SJSA1 (cell line): ENCODE data around the gene LST1. TPM values are rescaled to one million over a fixed set of nuclear protein-coding genes. Genes with fewer than 3 reads are reported as not detected.

ENCODE experiments used
- DNase-seq, 2 experiments: peaks; one replicate each; pipeline ENCODE4 v3.0.0-alpha.2; 2015 to 2020; ENCODE audit warnings: low spot score in 2 of 2, low read depth in 1 of 2
- H3K27ac ChIP-seq: fragments of 250-450 bp; sonication (Bioruptor Pico); 2 replicates; pipeline ENCODE4 v1.5.1; 2020; ENCODE audit warnings: mild to moderate bottlenecking, moderate library complexity
- H3K27me3 ChIP-seq: fragments of 250-450 bp; sonication (Bioruptor Pico); replicated peaks from 2 replicates; pipeline ENCODE4 v1.5.1; 2020; ENCODE audit warnings: mild to moderate bottlenecking, moderate library complexity
- H3K36me3 ChIP-seq: fragments of 250-450 bp; sonication (Bioruptor Pico); 2 replicates; pipeline ENCODE4 v1.5.1; 2020; ENCODE audit warnings: mild to moderate bottlenecking
- H3K4me1 ChIP-seq: fragments of 250-450 bp; sonication (Bioruptor Pico); replicated peaks from 2 replicates; pipeline ENCODE4 v1.6.1; 2021; ENCODE audit warnings: mild to moderate bottlenecking
- H3K4me3 ChIP-seq: fragments of 250-450 bp; sonication (Bioruptor Pico); 2 replicates; pipeline ENCODE4 v1.5.1; 2020; ENCODE audit warnings: mild to moderate bottlenecking
- H3K9me3 ChIP-seq: fragments of 250-450 bp; sonication (Bioruptor Pico); replicated peaks from 2 replicates; pipeline ENCODE4 v1.5.1; 2020; ENCODE audit warnings: mild to moderate bottlenecking
- total RNA-seq: library from RNA; depleted of rRNA; stranded (reverse); fragments of >200 nt; shearing (Covaris generic); gene quantifications from 2 replicates; pipeline ENCODE4 v1.2.3, GENCODE V29; 2014

Gene LST1
- total RNA-seq, 1 experiment from 2014 or later, result not detected

DNA sequence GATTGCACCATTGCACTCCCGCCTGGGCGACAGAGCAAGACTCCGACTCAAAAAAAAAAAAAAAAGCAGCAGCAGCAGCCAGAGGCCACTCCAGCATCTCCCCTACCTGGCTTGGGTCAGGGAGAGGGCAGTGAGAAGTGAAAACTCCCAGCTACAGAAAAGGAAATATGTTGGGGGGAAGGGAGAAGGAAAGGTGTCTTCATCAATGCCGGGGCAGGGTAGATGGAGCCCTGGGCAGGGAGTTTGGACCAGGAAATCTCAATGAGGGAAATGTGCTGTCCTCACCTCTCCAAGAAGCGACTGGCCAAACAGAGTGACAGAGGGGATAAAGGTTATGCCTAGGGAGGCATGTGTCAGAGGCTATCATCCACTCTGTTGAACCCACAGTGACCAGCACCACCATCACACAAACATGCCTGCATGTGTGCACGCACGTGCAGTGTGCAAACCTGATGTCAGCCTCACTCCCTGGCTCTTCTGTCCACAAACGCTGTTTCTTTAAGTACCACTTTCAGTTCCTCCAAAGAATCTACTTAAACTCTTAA lies 28.1 kb downstream of the LST1 start:
- Histone ChIP-seq H3K36me3 (no peaks in the 10 kb centered on the region), H3K4me3 (no peak overlapping the region), H3K4me1 (no peaks in the 10 kb centered on the region), H3K27me3 (no peaks in the 10 kb centered on the region), H3K9me3 (no peaks in the 10 kb centered on the region), H3K27ac (no peak overlapping the region)
- DNase-seq, result no peak

DNA sequence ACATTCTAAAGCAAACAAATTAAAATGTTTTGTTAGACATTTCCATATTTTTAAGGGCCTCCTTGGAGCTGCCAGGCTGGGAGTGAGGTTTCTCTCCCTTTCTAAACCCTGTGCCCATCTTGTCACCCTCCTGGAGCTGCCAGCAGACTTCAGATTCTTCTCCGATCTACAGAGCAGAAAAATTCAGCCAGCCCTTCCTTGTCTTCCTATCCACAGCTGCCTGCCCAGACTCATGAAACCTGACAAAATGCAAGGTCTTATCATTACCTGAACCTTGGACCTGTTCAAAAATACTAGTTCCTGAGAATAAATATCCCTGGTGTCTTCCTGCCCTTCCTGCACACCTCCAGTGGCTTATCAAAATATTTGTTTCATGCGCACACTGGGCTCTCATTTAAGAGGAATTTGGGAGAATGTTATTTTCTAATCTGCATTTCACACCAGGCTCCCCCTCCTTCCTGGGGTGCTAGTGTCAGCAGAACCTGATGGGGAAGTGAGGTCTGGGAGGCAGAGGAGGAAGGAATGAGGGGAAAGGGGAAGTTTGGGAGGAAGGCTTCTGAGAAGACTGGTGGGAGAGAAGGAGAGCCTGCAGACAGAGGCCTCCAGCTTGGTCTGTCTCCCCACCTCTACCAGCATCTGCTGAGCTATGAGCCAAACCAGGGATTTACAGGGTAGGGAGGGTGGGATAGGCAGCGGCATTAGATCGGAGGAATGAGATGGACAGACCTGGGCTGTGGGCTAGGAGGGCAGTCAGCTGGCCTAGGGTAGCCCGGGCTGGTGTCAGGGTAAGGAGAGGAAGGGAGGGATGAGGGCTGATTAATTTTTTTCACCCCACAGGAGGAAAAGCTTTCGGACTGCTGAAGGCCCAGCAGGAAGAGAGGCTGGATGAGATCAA lies 28.9 kb downstream of the LST1 start, which contains the start of gene AIF1:
AIF1 (plus strand) TSS at position 551 of the 895 bp plus-strand sequence; CDS start at position 647, 96 bp downstream.
- Histone ChIP-seq H3K27me3 (no peaks in the 10 kb centered on the region), H3K4me3 (no peak within 1 kb of the TSS), H3K9me3 (no peaks in the 10 kb centered on the region), H3K4me1 (no peaks in the 10 kb centered on the region; the same call in 1 of the 2 replicates), H3K36me3 (no peaks in the 10 kb centered on the region), H3K27ac (no peak within 1 kb of the TSS)
- DNase-seq, result no peak

DNA sequence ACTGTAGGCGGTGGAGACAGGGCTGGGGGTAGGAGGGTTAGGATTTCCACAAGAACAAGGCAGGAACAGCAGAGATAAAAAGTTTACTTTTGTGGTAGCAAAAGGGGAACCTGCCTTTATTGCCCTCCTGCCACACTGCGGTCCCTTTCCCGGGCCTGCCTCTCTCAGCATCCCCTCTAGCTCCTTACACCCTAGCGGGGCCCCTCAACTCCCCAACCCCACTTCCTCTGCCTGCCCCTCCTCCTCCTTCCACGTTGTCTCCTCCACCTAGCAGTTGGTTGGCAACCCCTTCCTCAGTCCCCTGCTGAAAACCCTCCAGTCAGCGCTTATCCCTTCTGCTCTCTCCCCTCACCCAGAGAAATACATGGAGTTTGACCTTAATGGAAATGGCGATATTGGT lies 29.7 kb downstream of the LST1 start:
- H3K36me3 ChIP-seq, result peaks cover 1% of the 10 kb centered on the region
- no peak for DNase-seq
- H3K4me3 ChIP-seq, result no peak overlapping the region
- H3K9me3 ChIP-seq, result no peaks in the 10 kb centered on the region
- no peaks in the 10 kb centered on the region; the same call in 1 of the 2 replicates for H3K4me1 ChIP-seq
- no peak overlapping the region for H3K27ac ChIP-seq
- no peaks in the 10 kb centered on the region for H3K27me3 ChIP-seq

DNA sequence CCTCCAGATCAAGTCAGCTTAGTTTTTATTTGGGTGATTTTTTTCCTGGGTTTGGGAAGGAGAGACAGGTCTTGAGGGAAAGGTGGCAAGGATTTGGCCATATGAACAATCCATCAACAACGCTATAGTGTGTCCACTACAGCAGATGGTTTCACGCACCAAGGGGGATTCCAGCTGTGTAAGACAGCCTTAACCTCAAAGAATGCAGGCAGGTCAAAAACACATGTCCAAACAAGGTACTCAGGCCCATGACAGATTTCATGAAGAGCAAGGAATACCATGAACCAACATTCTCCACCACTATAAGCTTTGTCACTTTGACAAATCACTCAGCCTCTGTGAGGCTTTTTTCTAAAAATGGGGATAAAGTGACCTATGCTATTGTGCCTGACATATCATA lies 30.9 kb downstream of the LST1 start:
- Histone ChIP-seq H3K4me3 (no peak overlapping the region), H3K9me3 (no peaks in the 10 kb centered on the region), H3K27me3 (no peaks in the 10 kb centered on the region), H3K36me3 (peaks cover 14% of the 10 kb centered on the region), H3K4me1 (no peaks in the 10 kb centered on the region; the same call in 1 of the 2 replicates), H3K27ac (no peak overlapping the region)
- no peak for DNase-seq

DNA sequence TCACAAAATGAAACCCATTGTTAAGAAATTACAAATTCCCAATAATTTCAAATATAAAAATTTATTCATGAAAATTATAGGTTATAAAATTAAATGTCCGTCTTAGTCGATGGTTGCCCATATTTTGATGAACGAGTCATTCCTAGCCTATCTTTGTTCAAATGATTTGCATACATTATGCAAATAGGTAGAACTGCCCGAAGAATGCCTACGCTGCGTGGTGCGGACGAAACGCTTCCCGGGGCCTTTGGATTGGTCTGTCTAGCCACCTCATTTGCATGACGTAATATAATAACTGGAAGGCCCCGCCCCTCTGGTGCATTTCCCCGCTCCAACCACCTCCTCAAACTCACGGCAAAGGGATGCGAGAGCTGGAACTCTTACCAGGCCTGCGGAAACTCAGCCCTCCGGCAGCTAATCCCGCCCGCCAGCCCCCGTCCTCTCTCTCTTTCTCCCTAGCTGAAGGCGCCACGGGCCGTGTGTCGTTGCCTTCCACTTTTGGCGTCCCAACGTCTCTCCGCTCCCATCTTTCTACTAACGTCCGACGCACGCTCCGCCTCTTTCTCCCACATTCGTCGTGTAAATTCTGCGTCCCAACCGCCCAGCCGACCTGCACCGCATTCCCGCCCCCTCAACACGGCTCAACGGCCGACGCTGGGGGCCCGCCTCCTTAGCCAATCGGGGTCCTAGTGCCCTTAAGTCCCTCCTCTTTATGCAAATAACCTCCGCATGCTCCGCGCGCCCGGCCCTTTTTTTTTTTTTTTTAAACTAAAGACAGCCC lies 33.9 kb downstream of the LST1 start:
- peak; percentile 99 to 100 for DNase-seq
- H3K27me3 ChIP-seq, result no peaks in the 10 kb centered on the region
- H3K4me3 ChIP-seq, result peak overlapping the region; percentile 77
- peaks cover 44% of the 10 kb centered on the region for H3K36me3 ChIP-seq
- H3K9me3 ChIP-seq, result no peaks in the 10 kb centered on the region
- peaks cover 8% of the 10 kb centered on the region for H3K4me1 ChIP-seq
- H3K27ac ChIP-seq, result peak overlapping the region; percentile 98

DNA sequence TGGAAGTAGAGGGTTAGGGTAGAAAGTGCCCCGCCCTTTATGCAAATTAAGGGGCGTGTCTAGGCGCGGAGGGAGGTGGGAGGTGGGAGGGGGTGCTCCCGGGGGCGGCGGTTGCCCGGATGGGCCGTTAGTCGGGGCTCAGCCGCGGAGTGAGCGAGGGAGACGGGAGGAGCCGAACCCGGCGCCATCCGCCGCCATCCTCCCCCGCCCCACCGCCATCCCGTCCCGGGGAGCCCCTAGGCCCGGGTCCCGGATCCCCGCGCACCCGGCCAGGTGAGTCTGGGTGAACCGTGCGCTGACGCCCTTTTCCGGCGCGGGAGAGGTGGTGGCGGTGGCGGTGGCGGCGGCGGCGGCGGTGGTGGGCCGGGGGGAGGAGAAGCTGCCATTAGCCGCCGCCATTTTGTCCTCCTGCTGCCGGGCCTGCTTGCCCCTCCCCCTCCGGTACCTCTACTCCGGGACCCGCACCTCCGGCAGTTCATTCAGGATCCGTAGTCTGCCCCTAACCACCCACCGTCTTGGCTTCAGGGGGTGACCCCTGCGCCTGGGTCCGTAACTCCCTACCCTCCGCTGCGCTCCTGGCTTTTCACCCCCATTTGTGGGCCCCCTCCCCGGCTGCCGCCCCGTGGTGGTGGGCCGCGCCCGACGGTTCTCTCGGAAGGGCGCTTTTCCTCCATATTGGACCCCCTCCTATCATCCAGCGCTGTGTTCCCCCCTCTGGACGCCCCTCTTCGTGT lies 34.7 kb downstream of the LST1 start, which contains the start of gene PRRC2A:
PRRC2A (plus strand) TSS at position 130 of the 734 bp plus-strand sequence. CDS start 2,075 bp downstream, outside the sequence.
- peaks cover 51% of the 10 kb centered on the region for H3K36me3 ChIP-seq
- peak within 1 kb of the TSS; percentile 98 for H3K27ac ChIP-seq
- DNase-seq, result peak; percentile 82 to 85
- H3K27me3 ChIP-seq, result no peaks in the 10 kb centered on the region
- H3K4me3 ChIP-seq, result peak within 1 kb of the TSS; percentile 77
- no peaks in the 10 kb centered on the region for H3K9me3 ChIP-seq
- peaks cover 8% of the 10 kb centered on the region for H3K4me1 ChIP-seq

DNA sequence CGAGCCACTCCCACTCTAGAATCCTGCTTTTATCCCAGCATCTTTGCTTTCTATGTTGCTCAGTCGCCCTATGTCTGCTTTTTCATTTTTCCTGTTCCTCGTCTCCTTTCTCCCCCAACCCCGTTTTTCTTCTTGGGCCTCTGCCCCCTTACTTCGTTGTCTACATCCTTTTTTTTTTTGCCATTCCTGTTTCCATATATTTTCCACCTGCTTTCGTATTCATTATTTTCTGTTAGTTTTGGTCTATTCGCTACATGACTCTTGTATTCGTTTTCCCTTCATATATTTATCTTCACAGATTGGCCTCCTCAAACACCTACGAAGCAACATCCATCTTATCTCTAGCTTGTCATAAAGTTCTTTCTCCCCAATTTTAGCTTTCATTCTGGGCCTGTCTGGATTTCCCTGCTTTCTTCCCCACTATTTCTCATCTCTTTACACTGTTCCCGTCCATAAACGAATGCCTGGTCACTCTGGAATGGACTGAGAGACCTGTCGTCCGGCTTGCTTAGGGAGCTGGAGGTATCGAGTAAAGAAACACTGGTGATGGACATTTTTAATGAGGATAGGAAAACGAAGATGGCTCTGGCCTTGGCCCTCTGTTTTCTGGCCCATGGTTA lies 35.4 kb downstream of the LST1 start:
- DNase-seq, result no peak
- H3K4me3 ChIP-seq, result peak overlapping the region; percentile 77
- peak overlapping the region; percentile 86 for H3K27ac ChIP-seq
- no peaks in the 10 kb centered on the region for H3K27me3 ChIP-seq
- peaks cover 8% of the 10 kb centered on the region for H3K4me1 ChIP-seq
- peaks cover 58% of the 10 kb centered on the region for H3K36me3 ChIP-seq
- no peaks in the 10 kb centered on the region for H3K9me3 ChIP-seq

DNA sequence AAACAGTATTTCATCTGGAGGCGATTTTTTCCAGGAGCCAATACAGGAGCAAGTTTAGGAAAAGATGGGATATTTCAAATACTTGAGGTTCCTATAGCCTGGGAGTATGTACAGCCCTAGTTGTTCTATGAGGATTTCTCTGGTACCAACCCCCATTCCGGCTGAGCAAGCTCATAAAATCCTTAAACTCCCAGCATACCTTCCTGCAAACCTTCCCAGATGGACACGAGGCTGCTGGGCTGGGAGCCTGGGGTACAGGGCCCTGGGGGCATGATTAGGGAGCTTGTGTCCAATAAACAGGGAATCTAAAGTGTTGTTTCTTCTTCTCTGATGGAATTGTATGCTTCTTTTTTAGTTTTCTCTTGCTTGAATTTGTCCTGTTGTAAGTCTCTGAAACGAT lies 35.9 kb downstream of the LST1 start:
- DNase-seq, result peak in 1 of 2 experiments; percentile 11
- Histone ChIP-seq H3K27me3 (no peaks in the 10 kb centered on the region), H3K9me3 (no peaks in the 10 kb centered on the region), H3K27ac (no peak overlapping the region), H3K36me3 (peaks cover 64% of the 10 kb centered on the region), H3K4me1 (peaks cover 8% of the 10 kb centered on the region), H3K4me3 (peak overlapping the region; percentile 77)

DNA sequence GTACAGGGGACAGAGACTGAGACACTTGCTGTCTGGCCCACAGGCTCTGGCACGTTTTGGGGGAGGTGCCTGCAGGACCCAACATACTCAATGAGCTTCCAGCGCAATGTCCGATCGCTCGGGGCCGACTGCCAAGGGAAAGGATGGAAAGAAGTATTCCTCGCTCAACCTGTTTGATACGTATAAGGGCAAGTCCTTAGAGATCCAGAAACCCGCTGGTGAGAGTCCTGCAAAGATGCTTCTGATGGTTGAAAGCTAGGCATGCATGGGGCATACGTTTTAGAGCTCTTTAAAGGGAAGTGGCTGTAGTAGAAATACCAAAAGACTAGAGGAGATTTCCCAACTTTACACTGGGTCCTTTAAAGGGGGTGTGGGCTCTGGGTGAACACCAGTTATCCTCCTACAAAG lies 36.6 kb downstream of the LST1 start:
- peaks cover 8% of the 10 kb centered on the region for H3K4me1 ChIP-seq
- peaks cover 71% of the 10 kb centered on the region for H3K36me3 ChIP-seq
- H3K9me3 ChIP-seq, result no peaks in the 10 kb centered on the region
- no peak overlapping the region for H3K27ac ChIP-seq
- no peak overlapping the region for H3K4me3 ChIP-seq
- DNase-seq, result no peak
- no peaks in the 10 kb centered on the region for H3K27me3 ChIP-seq

DNA sequence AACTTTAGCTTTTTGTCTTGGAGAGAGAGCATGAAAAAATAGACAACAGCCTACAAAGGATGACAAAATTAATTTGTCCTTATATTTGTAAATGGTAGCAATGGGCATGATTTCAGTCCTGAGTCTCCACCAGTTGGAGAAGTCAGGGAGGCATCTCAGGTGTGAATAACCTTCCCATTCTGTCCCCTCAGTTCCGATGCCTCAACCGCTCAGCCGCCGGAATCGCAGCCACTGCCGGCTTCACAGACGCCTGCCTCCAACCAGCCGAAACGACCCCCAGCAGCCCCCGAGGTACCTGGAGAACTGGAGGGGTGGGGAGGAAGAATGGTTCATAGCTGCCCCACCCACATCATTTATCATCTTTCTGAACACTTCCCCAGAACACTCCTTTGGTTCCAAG lies 38.0 kb downstream of the LST1 start:
- no peaks in the 10 kb centered on the region for H3K9me3 ChIP-seq
- no peaks in the 10 kb centered on the region for H3K27me3 ChIP-seq
- H3K36me3 ChIP-seq, result peaks cover 84% of the 10 kb centered on the region
- DNase-seq, result no peak
- no peak overlapping the region for H3K4me3 ChIP-seq
- no peak overlapping the region for H3K27ac ChIP-seq
- peaks cover 8% of the 10 kb centered on the region for H3K4me1 ChIP-seq

DNA sequence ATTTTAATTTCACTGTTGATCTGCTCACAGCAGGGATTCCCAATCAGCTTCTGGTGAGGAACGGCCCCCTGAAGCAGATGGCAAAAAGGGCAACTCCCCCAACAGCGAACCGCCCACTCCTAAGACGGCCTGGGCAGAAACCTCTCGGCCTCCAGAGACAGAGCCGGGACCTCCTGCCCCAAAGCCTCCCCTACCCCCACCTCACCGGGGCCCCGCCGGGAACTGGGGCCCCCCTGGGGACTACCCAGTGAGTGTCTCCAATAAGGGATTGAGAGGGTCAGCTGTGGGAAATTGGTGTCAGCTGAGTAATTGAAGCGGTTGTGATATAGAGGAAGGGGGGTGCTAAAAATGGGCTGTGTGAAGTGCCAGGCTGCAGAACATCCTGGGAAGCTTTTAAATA lies 40.9 kb downstream of the LST1 start:
- Histone ChIP-seq H3K4me3 (no peak overlapping the region), H3K36me3 (peaks cover 99% of the 10 kb centered on the region), H3K27ac (no peak overlapping the region), H3K4me1 (peaks cover 8% of the 10 kb centered on the region), H3K9me3 (no peaks in the 10 kb centered on the region), H3K27me3 (no peaks in the 10 kb centered on the region)
- no peak for DNase-seq

DNA sequence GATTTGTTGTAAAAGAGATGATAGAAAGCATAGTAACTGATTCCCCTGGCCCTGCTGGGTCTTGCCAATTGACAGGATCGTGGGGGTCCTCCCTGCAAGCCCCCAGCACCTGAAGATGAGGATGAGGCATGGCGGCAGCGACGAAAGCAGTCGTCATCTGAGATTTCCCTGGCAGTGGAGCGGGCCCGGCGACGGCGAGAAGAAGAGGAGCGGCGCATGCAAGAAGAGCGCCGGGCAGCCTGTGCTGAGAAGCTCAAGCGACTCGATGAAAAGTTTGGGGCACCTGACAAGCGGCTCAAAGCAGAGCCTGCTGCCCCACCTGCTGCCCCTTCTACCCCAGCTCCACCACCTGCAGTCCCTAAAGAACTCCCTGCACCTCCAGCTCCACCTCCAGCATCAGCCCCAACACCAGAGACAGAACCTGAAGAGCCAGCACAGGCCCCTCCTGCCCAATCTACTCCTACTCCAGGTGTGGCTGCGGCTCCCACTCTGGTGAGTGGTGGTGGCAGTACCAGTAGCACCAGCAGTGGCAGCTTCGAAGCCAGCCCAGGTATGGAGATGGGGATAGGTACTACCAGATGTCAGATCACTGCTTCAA lies 41.7 kb downstream of the LST1 start:
- no peak for DNase-seq
- no peak overlapping the region for H3K27ac ChIP-seq
- no peaks in the 10 kb centered on the region for H3K27me3 ChIP-seq
- peaks cover 99% of the 10 kb centered on the region for H3K36me3 ChIP-seq
- H3K9me3 ChIP-seq, result no peaks in the 10 kb centered on the region
- H3K4me1 ChIP-seq, result peaks cover under 1% of the 10 kb centered on the region
- H3K4me3 ChIP-seq, result no peak overlapping the region
